ENCODE measurements around the gene CFAP61.

CFAP61 gene

DNA sequence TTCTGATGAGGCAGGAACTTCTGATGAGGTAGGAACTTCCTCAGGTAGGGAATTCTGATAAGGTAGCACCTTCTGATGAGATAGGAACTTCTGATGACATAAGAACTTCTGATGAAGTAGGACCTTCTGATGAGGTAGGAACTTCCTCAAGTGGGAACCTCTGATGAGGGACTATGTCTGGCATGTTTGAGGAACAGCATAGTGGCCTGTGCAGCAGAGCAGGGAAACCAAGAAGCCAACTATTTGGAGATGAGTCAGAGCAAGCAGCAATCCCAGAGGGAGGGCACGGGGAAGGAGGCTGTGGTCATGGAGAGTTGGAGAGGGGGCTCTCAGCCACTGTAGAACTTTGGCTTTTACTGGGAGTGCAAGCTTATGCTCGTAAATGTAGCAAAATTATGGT, 132.4 kb downstream of the CFAP61 start:
- no peaks in the 10 kb centered on the region for H3K4me1 ChIP-seq (ENCODE audit: insufficient read depth, low read length, poor library complexity, severe bottlenecking)
- H3F3A ChIP-seq (ENCODE audit: low read depth): no peaks in the 10 kb centered on the region
- H3K36me3 ChIP-seq (ENCODE audit: insufficient read depth, low read length): no peaks in the 10 kb centered on the region
- H3K9me3 ChIP-seq (ENCODE audit: insufficient read depth, low read depth, low read length): no peaks in the 10 kb centered on the region
- H3K79me2 ChIP-seq (ENCODE audit: insufficient read depth, low read length): no peaks in the 10 kb centered on the region
- no peak overlapping the region for H3K4me2 ChIP-seq (ENCODE audit: low read depth, low read length, poor library complexity, severe bottlenecking)
- no peak overlapping the region for H2AFZ ChIP-seq (ENCODE audit: low read length)
- H3K9me2 ChIP-seq (replicated peaks; ENCODE audit: low read depth, low read length): no peaks in the 10 kb centered on the region
- TF ChIP-seq EZH2phosphoT487 (IDR thresholded peaks at IDR 0.05; ENCODE audit: borderline replicate concordance) (no peak), CTCF (conservative IDR thresholded peaks at IDR 0.05; ENCODE audit: low read length) (no peak)
- no peak overlapping the region for H3K9ac ChIP-seq (ENCODE audit: low read depth, low read length, poor library complexity, severe bottlenecking)
- H3K27me3 ChIP-seq (ENCODE audit: insufficient read depth, low read length, poor library complexity, severe bottlenecking): no peaks in the 10 kb centered on the region
- H3K4me3 ChIP-seq (ENCODE audit: low read length, poor library complexity, severe bottlenecking): no peak overlapping the region
- H4K20me1 ChIP-seq (ENCODE audit: insufficient read depth, low read length, poor library complexity, severe bottlenecking): no peaks in the 10 kb centered on the region

DNA sequence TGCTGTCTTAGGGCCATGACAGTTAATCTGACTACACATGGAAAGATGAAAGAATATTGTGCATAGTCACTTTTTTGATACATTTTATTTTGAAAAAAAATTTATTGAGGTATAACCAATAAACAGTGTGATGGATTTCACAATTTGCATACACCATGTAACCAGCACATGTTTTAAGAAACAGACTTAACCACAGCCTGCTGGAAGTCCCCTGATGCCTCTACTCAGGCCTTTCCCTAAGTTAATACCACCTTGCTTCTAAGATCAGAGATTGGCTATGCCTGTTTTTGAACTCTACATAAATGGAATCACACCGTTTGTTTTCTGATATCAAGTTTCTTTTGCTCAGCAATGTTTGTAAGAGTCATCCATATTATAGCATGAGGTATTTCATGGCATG, 136.3 kb downstream of the CFAP61 start:
- no peaks in the 10 kb centered on the region for H3K9me3 ChIP-seq (ENCODE audit: insufficient read depth, low read depth, low read length)
- no peaks in the 10 kb centered on the region for H3K27me3 ChIP-seq (ENCODE audit: insufficient read depth, low read length, poor library complexity, severe bottlenecking)
- no peaks in the 10 kb centered on the region for H3F3A ChIP-seq (ENCODE audit: low read depth)
- no peak overlapping the region for H3K9ac ChIP-seq (ENCODE audit: low read depth, low read length, poor library complexity, severe bottlenecking)
- TF ChIP-seq EZH2phosphoT487 (IDR thresholded peaks at IDR 0.05; ENCODE audit: borderline replicate concordance) (no peak), CTCF (conservative IDR thresholded peaks at IDR 0.05; ENCODE audit: low read length) (no peak)
- no peaks in the 10 kb centered on the region for H3K9me2 ChIP-seq (replicated peaks; ENCODE audit: low read depth, low read length)
- H3K79me2 ChIP-seq (ENCODE audit: insufficient read depth, low read length): no peaks in the 10 kb centered on the region
- H3K4me1 ChIP-seq (ENCODE audit: insufficient read depth, low read length, poor library complexity, severe bottlenecking): no peaks in the 10 kb centered on the region
- no peaks in the 10 kb centered on the region for H3K36me3 ChIP-seq (ENCODE audit: insufficient read depth, low read length)
- no peak overlapping the region for H3K4me2 ChIP-seq (ENCODE audit: low read depth, low read length, poor library complexity, severe bottlenecking)
- no peak overlapping the region for H2AFZ ChIP-seq (ENCODE audit: low read length)
- no peaks in the 10 kb centered on the region for H4K20me1 ChIP-seq (ENCODE audit: insufficient read depth, low read length, poor library complexity, severe bottlenecking)
- H3K4me3 ChIP-seq (ENCODE audit: low read length, poor library complexity, severe bottlenecking): no peak overlapping the region

DNA sequence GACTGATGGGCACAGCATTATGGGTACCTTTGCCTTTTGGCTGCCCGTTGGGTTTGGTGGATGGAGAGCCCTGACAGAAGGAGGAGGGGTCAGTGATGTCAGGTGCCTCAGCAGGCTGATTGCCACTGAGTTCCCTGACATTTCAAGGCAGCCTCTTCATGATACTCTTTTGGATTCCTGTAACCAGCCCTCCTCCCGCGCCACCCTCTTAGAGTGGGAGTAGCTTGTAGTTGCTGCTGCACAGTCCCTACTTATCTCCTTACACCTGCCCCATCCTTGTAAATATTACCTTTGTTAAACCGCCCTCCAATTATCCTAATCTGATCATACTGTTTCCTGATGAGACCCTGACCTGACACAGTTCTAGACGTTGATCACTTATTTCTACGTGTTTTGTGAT, 140.0 kb downstream of the CFAP61 start:
- TF ChIP-seq EZH2phosphoT487 (IDR thresholded peaks at IDR 0.05; ENCODE audit: borderline replicate concordance) (no peak), CTCF (conservative IDR thresholded peaks at IDR 0.05; ENCODE audit: low read length) (no peak)
- H3F3A ChIP-seq (ENCODE audit: low read depth): no peaks in the 10 kb centered on the region
- H3K4me2 ChIP-seq (ENCODE audit: low read depth, low read length, poor library complexity, severe bottlenecking): no peak overlapping the region
- no peak overlapping the region for H3K9ac ChIP-seq (ENCODE audit: low read depth, low read length, poor library complexity, severe bottlenecking)
- no peaks in the 10 kb centered on the region for H3K9me2 ChIP-seq (replicated peaks; ENCODE audit: low read depth, low read length)
- H2AFZ ChIP-seq (ENCODE audit: low read length): no peak overlapping the region
- no peaks in the 10 kb centered on the region for H3K27me3 ChIP-seq (ENCODE audit: insufficient read depth, low read length, poor library complexity, severe bottlenecking)
- H3K36me3 ChIP-seq (ENCODE audit: insufficient read depth, low read length): no peaks in the 10 kb centered on the region
- H3K79me2 ChIP-seq (ENCODE audit: insufficient read depth, low read length): no peaks in the 10 kb centered on the region
- no peaks in the 10 kb centered on the region for H4K20me1 ChIP-seq (ENCODE audit: insufficient read depth, low read length, poor library complexity, severe bottlenecking)
- H3K4me1 ChIP-seq (ENCODE audit: insufficient read depth, low read length, poor library complexity, severe bottlenecking): no peaks in the 10 kb centered on the region
- H3K4me3 ChIP-seq (ENCODE audit: low read length, poor library complexity, severe bottlenecking): no peak overlapping the region
- no peaks in the 10 kb centered on the region for H3K9me3 ChIP-seq (ENCODE audit: insufficient read depth, low read depth, low read length)

All from Loucy (cell line).